ENCODE measurements around the gene PSMD14.

The PSMD14 gene

GRCh38 chr2:161373942-161374341, 65.7 kb downstream of the PSMD14 start:
- no peak for TF ChIP-seq JUND (IDR thresholded peaks at IDR 0.05; ENCODE audit: low read depth)
- in situ Hi-C loops (cut with HindIII; ENCODE audit: low pct_unique_long_range_greater_than_20kb, low sequenced_read_pairs): no loop called here
- no peak for DNase-seq (ENCODE audit: low read depth in 1 of 2, low spot score in 1 of 2)

GRCh38 chr2:161374446-161374845, 66.2 kb downstream of the PSMD14 start:
- in situ Hi-C loops (cut with HindIII; ENCODE audit: low pct_unique_long_range_greater_than_20kb, low sequenced_read_pairs): no loop called here
- no peak for TF ChIP-seq JUND (IDR thresholded peaks at IDR 0.05; ENCODE audit: low read depth)
- no peak for DNase-seq (ENCODE audit: low read depth in 1 of 2, low spot score in 1 of 2)

- DNase-seq (ENCODE audit: low read depth in 1 of 2, low spot score in 1 of 2): no peak
- no peak for TF ChIP-seq JUND (IDR thresholded peaks at IDR 0.05; ENCODE audit: low read depth)
- in situ Hi-C loops (cut with HindIII; ENCODE audit: low pct_unique_long_range_greater_than_20kb, low sequenced_read_pairs): no loop called here
These were observed 71.5 kb downstream of the PSMD14 start for GRCh38 chr2:161379740-161380139.

- DNase-seq (ENCODE audit: low read depth in 1 of 2, low spot score in 1 of 2): no peak
- no peak for TF ChIP-seq JUND (IDR thresholded peaks at IDR 0.05; ENCODE audit: low read depth)
- in situ Hi-C loops (cut with HindIII; ENCODE audit: low pct_unique_long_range_greater_than_20kb, low sequenced_read_pairs): no loop called here
These were observed 73.3 kb downstream of the PSMD14 start for GRCh38 chr2:161381546-161381945.

- no peak for TF ChIP-seq JUND (IDR thresholded peaks at IDR 0.05; ENCODE audit: low read depth)
- in situ Hi-C loops (cut with HindIII; ENCODE audit: low pct_unique_long_range_greater_than_20kb, low sequenced_read_pairs): no loop called here
- DNase-seq (ENCODE audit: low read depth in 1 of 2, low spot score in 1 of 2): no peak
These were observed 74.5 kb downstream of the PSMD14 start for GRCh38 chr2:161382747-161383146.

GRCh38 chr2:161384864-161385263, 76.6 kb downstream of the PSMD14 start:
- in situ Hi-C loops (cut with HindIII; ENCODE audit: low pct_unique_long_range_greater_than_20kb, low sequenced_read_pairs): no loop called here
- DNase-seq (ENCODE audit: low read depth in 1 of 2, low spot score in 1 of 2): no peak
- no peak for TF ChIP-seq JUND (IDR thresholded peaks at IDR 0.05; ENCODE audit: low read depth)

- in situ Hi-C loops (cut with HindIII; ENCODE audit: low pct_unique_long_range_greater_than_20kb, low sequenced_read_pairs): no loop called here
- no peak for TF ChIP-seq JUND (IDR thresholded peaks at IDR 0.05; ENCODE audit: low read depth)
- no peak for DNase-seq (ENCODE audit: low read depth in 1 of 2, low spot score in 1 of 2)
These were observed 78.1 kb downstream of the PSMD14 start for GRCh38 chr2:161386228-161386824.

- DNase-seq (ENCODE audit: low read depth in 1 of 2, low spot score in 1 of 2): no peak
- no peak for TF ChIP-seq JUND (IDR thresholded peaks at IDR 0.05; ENCODE audit: low read depth)
- in situ Hi-C loops (cut with HindIII; ENCODE audit: low pct_unique_long_range_greater_than_20kb, low sequenced_read_pairs): no loop called here
These were observed 80.0 kb downstream of the PSMD14 start for GRCh38 chr2:161388146-161388779.

- TF ChIP-seq JUND (IDR thresholded peaks at IDR 0.05; ENCODE audit: low read depth): no peak
- no peak for DNase-seq (ENCODE audit: low read depth in 1 of 2, low spot score in 1 of 2)
- in situ Hi-C loops (cut with HindIII; ENCODE audit: low pct_unique_long_range_greater_than_20kb, low sequenced_read_pairs): no loop called here
These were observed 83.7 kb downstream of the PSMD14 start for GRCh38 chr2:161391737-161392506.

GRCh38 chr2:161400076-161400475, 91.9 kb downstream of the PSMD14 start:
- TF ChIP-seq JUND (IDR thresholded peaks at IDR 0.05; ENCODE audit: low read depth): no peak
- no peak for DNase-seq (ENCODE audit: low read depth in 1 of 2, low spot score in 1 of 2)
- in situ Hi-C loops (cut with HindIII; ENCODE audit: low pct_unique_long_range_greater_than_20kb, low sequenced_read_pairs): no loop called here

GRCh38 chr2:161402297-161402696, 94.1 kb downstream of the PSMD14 start:
- no peak for TF ChIP-seq JUND (IDR thresholded peaks at IDR 0.05; ENCODE audit: low read depth)
- DNase-seq (ENCODE audit: low read depth in 1 of 2, low spot score in 1 of 2): no peak
- in situ Hi-C loops (cut with HindIII; ENCODE audit: low pct_unique_long_range_greater_than_20kb, low sequenced_read_pairs): no loop called here

- DNase-seq (ENCODE audit: low read depth in 1 of 2, low spot score in 1 of 2): no peak
- in situ Hi-C loops (cut with HindIII; ENCODE audit: low pct_unique_long_range_greater_than_20kb, low sequenced_read_pairs): no loop called here
- TF ChIP-seq JUND (IDR thresholded peaks at IDR 0.05; ENCODE audit: low read depth): no peak
These were observed 98.1 kb downstream of the PSMD14 start for GRCh38 chr2:161406316-161406715.

GRCh38 chr2:161407597-161407996, 99.4 kb downstream of the PSMD14 start:
- TF ChIP-seq JUND (IDR thresholded peaks at IDR 0.05; ENCODE audit: low read depth): no peak
- in situ Hi-C loops (cut with HindIII; ENCODE audit: low pct_unique_long_range_greater_than_20kb, low sequenced_read_pairs): no loop called here
- DNase-seq (ENCODE audit: low read depth in 1 of 2, low spot score in 1 of 2): no peak

Measured in T47D (cell line).